Embryonic facial prominence (tissue), 1 donor: ENCODE results near the gene ELOB.

ENCODE experiments used
- DNase-seq: peaks from one replicate; pipeline ENCODE4 v3.0.0-alpha.2; 2016; ENCODE audit errors: extremely low spot score

ELOB gene

GRCh38 chr16:2810651-2811050 is 33.6 kb upstream of the ELOB start:
- no peak for DNase-seq

GRCh38 chr16:2809149-2809760 is 32.2 kb upstream of the ELOB start:
- DNase-seq: no peak

- no peak for DNase-seq
Observed at GRCh38 chr16:2808181-2808580, 31.1 kb upstream of the ELOB start.

GRCh38 chr16:2806286-2806685 is 29.2 kb upstream of the ELOB start:
- DNase-seq: no peak

- DNase-seq: no peak
Observed at GRCh38 chr16:2804728-2805127, 27.6 kb upstream of the ELOB start.

- no peak for DNase-seq
Observed at GRCh38 chr16:2803545-2804195, 26.6 kb upstream of the ELOB start.

- no peak for DNase-seq
Observed at GRCh38 chr16:2799859-2800226, 22.8 kb upstream of the ELOB start.

- no peak for DNase-seq
Observed at GRCh38 chr16:2799205-2799858, 22.3 kb upstream of the ELOB start.

- no peak for DNase-seq
Observed at GRCh38 chr16:2798723-2799204, 21.7 kb upstream of the ELOB start.

GRCh38 chr16:2795395-2796143 is 18.5 kb upstream of the ELOB start:
- DNase-seq: no peak

- no peak for DNase-seq
Observed at GRCh38 chr16:2792940-2793339, 15.9 kb upstream of the ELOB start.

- no peak for DNase-seq
Observed at GRCh38 chr16:2791174-2791573, 14.1 kb upstream of the ELOB start.

GRCh38 chr16:2790631-2791030 is 13.6 kb upstream of the ELOB start:
- no peak for DNase-seq

- no peak for DNase-seq
Observed at GRCh38 chr16:2787961-2788360, 10.9 kb upstream of the ELOB start.

GRCh38 chr16:2787406-2787805 is 10.3 kb upstream of the ELOB start, which contains the start of gene PRSS33:
Gene PRSS33, minus strand, starts transcription at chr16:2787560. Its CDS starts 1,013 bp downstream, at chr16:2786547.
- no peak for DNase-seq

GRCh38 chr16:2786826-2787151 is 9.7 kb upstream of the ELOB start:
- no peak for DNase-seq

GRCh38 chr16:2786061-2786825 is 9.2 kb upstream of the ELOB start:
- DNase-seq: no peak

GRCh38 chr16:2785101-2785991 is 8.3 kb upstream of the ELOB start:
- no peak for DNase-seq

- no peak for DNase-seq
Observed at GRCh38 chr16:2784358-2785100, 7.4 kb upstream of the ELOB start.
